ENCODE results near the gene ZMYM5.
"Not testable (repeated sequence)": the region's sequence is repeated elsewhere in the genome, so short reads cannot be mapped to it uniquely, and the experiment has no call there.

The ZMYM5 gene

DNA sequence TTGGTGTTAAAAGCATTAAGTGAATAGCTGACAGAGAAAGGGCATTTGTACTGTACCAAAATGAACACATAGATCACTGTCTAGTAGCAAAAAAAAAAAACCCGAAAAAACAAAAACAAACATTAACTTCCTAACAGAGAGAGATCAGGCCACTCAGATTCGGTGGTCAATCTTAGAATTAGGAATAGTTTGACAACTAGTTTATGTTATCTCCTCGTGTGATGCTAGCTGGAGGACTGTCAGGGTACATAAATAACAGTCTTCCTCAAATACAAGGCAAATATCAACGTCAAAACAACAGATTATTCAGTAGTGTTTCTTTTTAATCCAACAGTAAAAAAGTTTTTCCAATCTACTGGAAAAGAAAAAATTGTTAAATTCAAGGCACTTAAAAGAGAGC, 1.7 kb downstream of the ZMYM5 start:
- Histone ChIP-seq H3K4me3 (ENCODE audit: low read length) (peak overlapping the region; percentile 92), H3K79me2 (ENCODE audit: control insufficient read depth, low read length) (peaks cover 83% of the 10 kb centered on the region), H3F3A (ENCODE audit: control insufficient read depth, insufficient read depth) (peaks cover 5% of the 10 kb centered on the region; the same call in 1 of the 2 replicates), H4K20me1 (ENCODE audit: control insufficient read depth, insufficient read depth, low read depth, low read length) (no peaks in the 10 kb centered on the region), H3K36me3 (ENCODE audit: control insufficient read depth, low read length) (peaks cover 30% of the 10 kb centered on the region), H3K27me3 (ENCODE audit: control insufficient read depth, low read length) (no peaks in the 10 kb centered on the region), H3K4me2 (ENCODE audit: low read length) (peak overlapping the region; percentile 83), H3K9me2 (replicated peaks; ENCODE audit: control insufficient read depth, low read length) (no peaks in the 10 kb centered on the region), H3K9me3 (ENCODE audit: control insufficient read depth, insufficient read depth, low read length) (no peaks in the 10 kb centered on the region), H3K27ac (ENCODE audit: low read depth, low read length) (no peak overlapping the region; the same call in 1 of the 2 replicates), H3K4me1 (ENCODE audit: control insufficient read depth, low read length) (peaks cover 22% of the 10 kb centered on the region)
- TF ChIP-seq CTCF (IDR thresholded peaks at IDR 0.05; ENCODE audit: low read depth, low read length, poor library complexity, severe bottlenecking) = no peak

GRCh38 chr13:19860884-19861655, 2.4 kb downstream of the ZMYM5 start:
- H3K4me1 ChIP-seq (ENCODE audit: control insufficient read depth, low read length) = peaks cover 22% of the 10 kb centered on the region
- H3K4me2 ChIP-seq (ENCODE audit: low read length) = peak overlapping the region; percentile 83
- no peaks in the 10 kb centered on the region for H3K9me3 ChIP-seq (ENCODE audit: control insufficient read depth, insufficient read depth, low read length)
- peaks cover 33% of the 10 kb centered on the region for H3K36me3 ChIP-seq (ENCODE audit: control insufficient read depth, low read length)
- no peak for TF ChIP-seq EZH2phosphoT487 (IDR thresholded peaks at IDR 0.05; ENCODE audit: borderline replicate concordance, low read length)
- TF ChIP-seq CTCF (IDR thresholded peaks at IDR 0.05; ENCODE audit: low read depth, low read length, poor library complexity, severe bottlenecking) = no peak
- H3K27ac ChIP-seq (ENCODE audit: low read depth, low read length) = no peak overlapping the region
- H3K4me3 ChIP-seq (ENCODE audit: low read length) = peak overlapping the region; percentile 92
- no peaks in the 10 kb centered on the region for H3K9me2 ChIP-seq (replicated peaks; ENCODE audit: control insufficient read depth, low read length)
- H3K27me3 ChIP-seq (ENCODE audit: control insufficient read depth, low read length) = no peaks in the 10 kb centered on the region
- peaks cover 85% of the 10 kb centered on the region for H3K79me2 ChIP-seq (ENCODE audit: control insufficient read depth, low read length)
- no peaks in the 10 kb centered on the region for H4K20me1 ChIP-seq (ENCODE audit: control insufficient read depth, insufficient read depth, low read depth, low read length)
- peaks cover 5% of the 10 kb centered on the region; the same call in 1 of the 2 replicates for H3F3A ChIP-seq (ENCODE audit: control insufficient read depth, insufficient read depth)

DNA sequence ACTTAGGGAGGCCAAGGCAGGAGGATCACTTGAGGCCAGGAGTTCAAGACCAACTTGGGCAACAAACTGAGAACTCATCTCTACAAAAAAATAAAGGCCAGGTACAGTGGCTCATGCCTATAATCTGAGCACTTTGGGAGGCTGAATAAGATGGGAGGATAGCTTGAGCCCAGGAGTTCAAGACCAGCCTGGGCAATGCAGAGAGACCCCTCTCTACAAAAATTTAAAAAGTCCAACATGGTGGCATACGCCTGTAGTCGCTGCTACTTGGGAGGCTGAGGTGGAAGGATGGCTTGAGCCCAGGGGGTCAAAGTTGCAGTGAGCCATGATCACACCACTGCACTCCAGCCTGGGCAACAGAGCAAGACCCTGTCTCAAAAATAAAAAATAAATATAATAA, 5.8 kb downstream of the ZMYM5 start:
- H3K9me3 ChIP-seq (ENCODE audit: control insufficient read depth, insufficient read depth, low read length); H4K20me1 ChIP-seq (ENCODE audit: control insufficient read depth, insufficient read depth, low read depth, low read length); H3K9me2 ChIP-seq (replicated peaks; ENCODE audit: control insufficient read depth, low read length); H3K27me3 ChIP-seq (ENCODE audit: control insufficient read depth, low read length); H3K4me3 ChIP-seq (ENCODE audit: low read length); H3K4me2 ChIP-seq (ENCODE audit: low read length); H3F3A ChIP-seq (ENCODE audit: control insufficient read depth, insufficient read depth); H3K27ac ChIP-seq (ENCODE audit: low read depth, low read length): not testable (repeated sequence)
- peaks cover 91% of the 10 kb centered on the region for H3K79me2 ChIP-seq (ENCODE audit: control insufficient read depth, low read length)
- H3K4me1 ChIP-seq (ENCODE audit: control insufficient read depth, low read length) = peaks cover 13% of the 10 kb centered on the region
- H3K36me3 ChIP-seq (ENCODE audit: control insufficient read depth, low read length) = peaks cover 39% of the 10 kb centered on the region

DNA sequence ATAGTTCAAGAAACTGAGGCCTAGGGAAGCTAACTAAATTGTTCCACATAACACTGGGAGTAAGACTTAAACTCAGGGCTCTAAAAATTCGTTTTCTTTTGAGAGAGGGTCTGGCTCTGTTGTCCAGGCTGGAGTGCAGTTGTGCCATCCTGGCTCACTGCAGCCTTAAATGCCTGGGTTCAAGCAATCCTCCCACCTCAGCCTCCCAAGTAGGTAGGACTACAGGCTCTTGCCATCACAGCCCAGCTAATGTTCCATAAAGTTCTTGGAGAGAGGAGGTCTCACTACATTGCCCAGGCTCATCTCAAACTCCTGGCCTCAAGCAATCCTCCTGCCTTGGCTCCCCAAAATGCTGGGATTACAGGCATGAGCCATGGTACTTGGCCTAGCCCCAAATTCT, 10.7 kb downstream of the ZMYM5 start:
- no peak overlapping the region for H3K4me3 ChIP-seq (ENCODE audit: low read length)
- no peaks in the 10 kb centered on the region for H4K20me1 ChIP-seq (ENCODE audit: control insufficient read depth, insufficient read depth, low read depth, low read length)
- no peak overlapping the region for H3K4me2 ChIP-seq (ENCODE audit: low read length)
- H3F3A ChIP-seq (ENCODE audit: control insufficient read depth, insufficient read depth) = no peaks in the 10 kb centered on the region
- H3K27me3 ChIP-seq (ENCODE audit: control insufficient read depth, low read length) = no peaks in the 10 kb centered on the region
- H3K79me2 ChIP-seq (ENCODE audit: control insufficient read depth, low read length) = peaks cover 84% of the 10 kb centered on the region
- TF ChIP-seq CTCF (IDR thresholded peaks at IDR 0.05; ENCODE audit: low read depth, low read length, poor library complexity, severe bottlenecking) = no peak
- TF ChIP-seq EZH2phosphoT487 (IDR thresholded peaks at IDR 0.05; ENCODE audit: borderline replicate concordance, low read length) = no peak
- H3K4me1 ChIP-seq (ENCODE audit: control insufficient read depth, low read length) = no peaks in the 10 kb centered on the region
- no peak overlapping the region for H3K27ac ChIP-seq (ENCODE audit: low read depth, low read length)
- H3K9me2 ChIP-seq (replicated peaks; ENCODE audit: control insufficient read depth, low read length) = no peaks in the 10 kb centered on the region
- H3K9me3 ChIP-seq (ENCODE audit: control insufficient read depth, insufficient read depth, low read length) = no peaks in the 10 kb centered on the region
- peaks cover 56% of the 10 kb centered on the region for H3K36me3 ChIP-seq (ENCODE audit: control insufficient read depth, low read length)
